Skeletal muscle tissue (tissue), 4 donors: ENCODE data around the gene USP19. TPM values are rescaled to one million over a fixed set of nuclear protein-coding genes. Genes with fewer than 3 reads are reported as not detected.

Experiments used
- H3K27ac ChIP-seq: one replicate; pipeline ENCODE4 v1.7.0; 2013; ENCODE audit warnings: mild to moderate bottlenecking, low read depth, low read length, inconsistent platforms
- H3K27me3 ChIP-seq, 3 donors: one replicate each; pipeline ENCODE4 v1.7.0; 2013; ENCODE audit warnings: low read length in 3 of 3; ENCODE audit not compliant: control insufficient read depth in 3 of 3, insufficient read depth in 3 of 3
- H3K36me3 ChIP-seq, 3 donors: one replicate each; pipeline ENCODE4 v1.7.0; 2013; ENCODE audit warnings: low read length in 3 of 3; ENCODE audit not compliant: control insufficient read depth in 3 of 3, insufficient read depth in 3 of 3
- H3K4me1 ChIP-seq, 3 donors: one replicate each; pipeline ENCODE4 v1.7.0; 2013; ENCODE audit warnings: low read length in 3 of 3, mild to moderate bottlenecking in 3 of 3; ENCODE audit not compliant: control insufficient read depth in 3 of 3, insufficient read depth in 3 of 3
- H3K4me3 ChIP-seq, 3 donors: one replicate each; pipeline ENCODE4 v1.7.0; 2013; ENCODE audit warnings: low read length in 3 of 3
- H3K9ac ChIP-seq, 3 donors: one replicate each; pipeline ENCODE4 v1.7.0; 2013; ENCODE audit warnings: low read length in 3 of 3, mild to moderate bottlenecking in 3 of 3, moderate library complexity in 2 of 3, low read depth in 1 of 3
- H3K9me3 ChIP-seq, 3 donors: one replicate each; pipeline ENCODE4 v1.7.0; 2013; ENCODE audit warnings: low read length in 3 of 3; ENCODE audit not compliant: control insufficient read depth in 3 of 3
- total RNA-seq: library from RNA; depleted of rRNA; stranded (reverse); fragments of >200 nt; gene quantifications from one replicate; pipeline ENCODE4 v1.2.3, GENCODE V29; 2014
- donor health status: Osteomylitis.

Gene USP19
- 37.1 TPM for total RNA-seq

GRCh38 chr3:49120438-49121131, at the start of gene USP19:
TSS of gene USP19 (minus strand) at chr3:49120823. CDS start at chr3:49119145, 1,678 bp downstream.
- H3K27me3 ChIP-seq, result no peaks in the 10 kb centered on the region
- H3K9ac ChIP-seq, result peak within 1 kb of the TSS; percentile 98 to 100 (median 99)
- H3K36me3 ChIP-seq, result peaks cover 74 to 77% (median 75%) of the 10 kb centered on the region in 3 donors
- peaks cover 23 to 42% (median 26%) of the 10 kb centered on the region in 3 donors for H3K4me1 ChIP-seq
- H3K4me3 ChIP-seq, result peak within 1 kb of the TSS; percentile 91 to 99 (median 98)
- no peaks in the 10 kb centered on the region for H3K9me3 ChIP-seq
- H3K27ac ChIP-seq, result peak within 1 kb of the TSS; percentile 95

- peaks cover 0 to 4% (median 0%) of the 10 kb centered on the region in 3 donors for H3K9me3 ChIP-seq
- H3K27ac ChIP-seq, result peak overlapping the region; percentile 87
- peaks cover 18 to 19% (median 18%) of the 10 kb centered on the region in 3 donors for H3K36me3 ChIP-seq
- peaks cover 30 to 55% (median 46%) of the 10 kb centered on the region in 3 donors for H3K4me1 ChIP-seq
- peak overlapping the region in 2 of 3 donors; percentile 90 to 93 for H3K9ac ChIP-seq
- no peaks in the 10 kb centered on the region for H3K27me3 ChIP-seq
- H3K4me3 ChIP-seq, result peak overlapping the region; percentile 89 to 94 (median 91)
These were observed 46.3 kb upstream of the USP19 start for GRCh38 chr3:49166752-49167556.

GRCh38 chr3:49165771-49166751, 45.4 kb upstream of the USP19 start, which contains the start of gene CCDC71:
TSS of gene CCDC71 (minus strand) at chr3:49166331. CDS start at chr3:49164208, 2,123 bp downstream.
- peak within 1 kb of the TSS; percentile 87 for H3K27ac ChIP-seq
- H3K36me3 ChIP-seq, result peaks cover 19 to 24% (median 22%) of the 10 kb centered on the region in 3 donors
- peak within 1 kb of the TSS; percentile 89 to 94 (median 91) for H3K4me3 ChIP-seq
- peak within 1 kb of the TSS; percentile 90 to 93 (median 92) for H3K9ac ChIP-seq
- peaks cover 0 to 4% (median 0%) of the 10 kb centered on the region in 3 donors for H3K9me3 ChIP-seq
- peaks cover 30 to 57% (median 47%) of the 10 kb centered on the region in 3 donors for H3K4me1 ChIP-seq
- H3K27me3 ChIP-seq, result no peaks in the 10 kb centered on the region

GRCh38 chr3:49164983-49165720, 44.5 kb upstream of the USP19 start:
- Histone ChIP-seq H3K36me3 (peaks cover 19 to 24% (median 22%) of the 10 kb centered on the region in 3 donors), H3K9me3 (peaks cover 0 to 4% (median 0%) of the 10 kb centered on the region in 3 donors), H3K27ac (peak overlapping the region; percentile 87), H3K27me3 (no peaks in the 10 kb centered on the region), H3K9ac (peak overlapping the region; percentile 90 to 93 (median 92)), H3K4me3 (peak overlapping the region; percentile 89 to 94 (median 91)), H3K4me1 (peaks cover 24 to 49% (median 40%) of the 10 kb centered on the region in 3 donors)

GRCh38 chr3:49163609-49164008, 43.0 kb upstream of the USP19 start:
- H3K4me1 ChIP-seq, result peaks cover 24 to 49% (median 40%) of the 10 kb centered on the region in 3 donors
- H3K9ac ChIP-seq, result no peak overlapping the region
- no peak overlapping the region for H3K27ac ChIP-seq
- H3K27me3 ChIP-seq, result no peaks in the 10 kb centered on the region
- H3K9me3 ChIP-seq, result peaks cover 0 to 4% (median 0%) of the 10 kb centered on the region in 3 donors
- peaks cover 19 to 24% (median 22%) of the 10 kb centered on the region in 3 donors for H3K36me3 ChIP-seq
- no peak overlapping the region for H3K4me3 ChIP-seq

- H3K27me3 ChIP-seq, result no peaks in the 10 kb centered on the region
- no peak overlapping the region for H3K9ac ChIP-seq
- peaks cover 0 to 4% (median 0%) of the 10 kb centered on the region in 3 donors for H3K9me3 ChIP-seq
- H3K4me3 ChIP-seq, result no peak overlapping the region
- no peak overlapping the region for H3K27ac ChIP-seq
- H3K36me3 ChIP-seq, result peaks cover 19 to 24% (median 22%) of the 10 kb centered on the region in 3 donors
- H3K4me1 ChIP-seq, result peaks cover 24 to 49% (median 40%) of the 10 kb centered on the region in 3 donors
These were observed 42.3 kb upstream of the USP19 start for GRCh38 chr3:49162751-49163419.

- Histone ChIP-seq H3K9ac (no peak overlapping the region), H3K4me1 (peaks cover 22 to 44% (median 40%) of the 10 kb centered on the region in 3 donors), H3K9me3 (peaks cover 0 to 4% (median 0%) of the 10 kb centered on the region in 3 donors), H3K27me3 (no peaks in the 10 kb centered on the region), H3K4me3 (no peak overlapping the region), H3K27ac (no peak overlapping the region), H3K36me3 (peaks cover 19 to 24% (median 22%) of the 10 kb centered on the region in 3 donors)
These were observed 41.3 kb upstream of the USP19 start for GRCh38 chr3:49161808-49162530.

- peaks cover 19 to 24% (median 22%) of the 10 kb centered on the region in 3 donors for H3K36me3 ChIP-seq
- no peak overlapping the region for H3K27ac ChIP-seq
- H3K9me3 ChIP-seq, result no peaks in the 10 kb centered on the region
- no peaks in the 10 kb centered on the region for H3K27me3 ChIP-seq
- no peak overlapping the region for H3K4me3 ChIP-seq
- no peak overlapping the region for H3K9ac ChIP-seq
- H3K4me1 ChIP-seq, result peaks cover 15 to 36% (median 32%) of the 10 kb centered on the region in 3 donors
These were observed 40.6 kb upstream of the USP19 start for GRCh38 chr3:49161197-49161596.
